GM21423 (cell line): ENCODE data around the gene GRIFIN.

Experiments
- ATAC-seq: cut with Tn5 transposase; IDR thresholded peaks from one replicate; pipeline ENCODE4 v1.9.1; 2021; ENCODE audit warnings: mild to moderate bottlenecking, moderate library complexity; ENCODE audit not compliant: unreplicated experiment

The GRIFIN gene

GRCh38 chr7:2513702-2514101 is 37.5 kb upstream of the GRIFIN start:
- ATAC-seq: no peak

GRCh38 chr7:2512713-2513112 is 36.5 kb upstream of the GRIFIN start:
- no peak for ATAC-seq

DNA sequence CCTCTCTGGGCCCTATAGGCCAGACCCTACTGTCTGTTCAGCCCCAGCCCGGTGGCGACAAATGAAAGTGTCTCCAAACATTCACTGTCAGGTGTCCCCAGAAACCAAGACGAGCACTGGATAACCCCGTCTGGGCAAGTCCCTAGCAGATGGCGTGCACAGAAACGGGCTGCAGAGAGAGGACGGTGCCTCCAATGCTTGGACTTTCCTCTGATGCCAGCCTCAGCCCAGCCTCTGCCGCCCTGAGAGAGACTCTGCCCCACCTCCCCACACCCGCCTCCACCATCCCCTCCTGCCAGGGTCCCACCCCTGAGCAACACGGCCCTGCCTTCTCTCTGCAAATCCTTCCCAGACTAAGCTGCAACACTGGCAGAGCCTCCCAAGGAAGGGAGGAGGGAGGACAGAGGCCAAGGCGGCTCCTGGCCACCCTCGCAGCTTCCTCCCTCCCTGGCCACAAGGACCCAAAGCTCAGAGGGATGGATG is 36.0 kb upstream of the GRIFIN start:
- no peak for ATAC-seq

DNA sequence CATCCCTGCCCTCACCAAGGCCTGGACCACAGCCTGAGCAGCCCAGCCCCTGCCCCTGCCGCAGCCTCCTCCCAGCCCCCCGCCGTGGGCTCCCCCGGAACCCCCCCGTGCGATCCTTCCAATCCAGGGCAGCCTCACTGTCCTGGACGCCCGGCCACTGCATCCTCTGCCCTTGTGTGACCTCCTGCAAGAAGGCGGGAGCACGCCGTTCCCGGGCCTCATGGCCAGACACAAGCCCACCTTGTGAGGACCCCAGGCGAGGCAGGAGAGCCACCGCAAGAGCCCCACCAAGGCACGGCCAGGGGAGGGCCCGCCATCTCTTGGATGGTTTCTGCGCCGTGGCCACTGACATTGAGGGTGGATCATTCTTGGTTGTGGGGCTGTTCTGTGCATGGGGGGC is 35.6 kb upstream of the GRIFIN start:
- no peak for ATAC-seq

GRCh38 chr7:2510909-2511768 is 34.9 kb upstream of the GRIFIN start:
- ATAC-seq: peak; percentile 24

DNA sequence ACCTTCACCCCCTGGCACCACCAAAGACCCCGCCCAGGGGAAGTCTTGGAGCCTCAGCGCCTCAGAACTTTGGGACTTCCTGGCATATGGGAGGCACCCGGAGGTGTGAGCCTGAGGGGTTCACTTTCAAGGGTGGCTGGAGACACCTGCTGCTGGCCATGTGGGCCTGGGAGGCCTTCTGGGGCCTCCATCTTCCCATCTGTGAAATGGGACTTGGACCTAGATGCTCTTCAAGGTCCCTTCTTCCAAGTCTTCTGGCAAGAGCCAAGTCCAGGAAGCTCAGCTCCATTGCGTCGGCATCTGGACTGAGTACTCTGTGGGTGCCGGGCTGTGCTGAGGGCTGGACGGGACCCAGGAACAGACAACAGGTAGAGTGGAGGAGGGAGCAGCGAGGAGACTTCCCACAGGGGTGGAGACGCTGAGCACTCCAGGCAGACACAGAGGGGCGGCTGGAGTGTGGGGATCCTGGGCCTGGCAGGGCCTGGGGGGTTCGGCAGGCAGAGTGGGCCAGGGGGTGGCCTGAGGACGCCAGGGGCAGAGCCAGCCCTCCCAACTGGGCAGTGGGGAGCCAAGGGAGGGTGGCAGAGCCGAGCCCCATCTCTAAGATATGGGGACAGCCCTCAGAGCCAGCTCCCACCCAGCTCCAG is 34.1 kb upstream of the GRIFIN start:
- ATAC-seq: no peak

- ATAC-seq: no peak
These were observed 33.2 kb upstream of the GRIFIN start for GRCh38 chr7:2509298-2509906.

DNA sequence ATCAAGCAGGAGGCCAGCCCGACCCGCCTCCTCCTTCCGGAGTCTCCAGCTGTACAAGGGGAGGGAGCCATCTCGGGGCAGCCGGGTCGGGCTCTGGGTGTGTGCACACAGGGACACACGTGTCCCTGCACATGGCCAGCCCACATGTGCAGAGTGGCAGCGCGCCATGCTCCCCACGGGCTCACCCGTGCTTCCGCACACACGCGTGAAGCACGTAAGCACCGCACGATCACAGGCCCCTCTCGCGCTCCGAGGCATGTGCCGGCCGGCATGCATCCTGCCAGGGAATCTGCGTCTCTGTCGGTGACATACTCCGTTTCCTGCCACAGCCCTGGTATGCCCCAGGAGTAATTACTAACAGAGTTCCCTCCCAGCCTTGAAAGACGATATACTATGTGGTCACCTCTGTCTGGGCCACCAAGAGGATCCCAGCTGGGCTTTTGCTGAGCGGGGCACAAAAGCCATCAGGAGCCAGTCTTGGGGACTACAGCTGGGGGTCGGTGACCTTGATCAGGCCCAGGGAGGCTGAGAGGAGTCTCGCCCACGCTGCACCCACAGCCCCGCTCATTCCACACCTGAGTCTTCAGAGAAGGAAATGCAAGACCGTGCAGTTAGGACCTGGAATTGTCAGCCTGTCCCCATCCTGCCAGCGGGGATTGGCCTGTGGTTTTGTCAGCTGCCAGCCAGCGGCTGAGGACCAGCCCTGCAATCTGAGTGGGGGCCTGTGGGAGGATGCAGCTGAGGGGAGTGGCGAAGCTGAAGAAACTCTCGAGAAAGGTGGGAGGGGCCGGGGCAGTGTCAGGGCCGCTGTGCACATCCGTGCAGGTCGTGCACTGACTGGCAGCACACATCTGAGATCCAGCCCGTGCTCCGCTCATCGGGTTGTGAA is 32.4 kb upstream of the GRIFIN start:
- ATAC-seq: peak; percentile 58

DNA sequence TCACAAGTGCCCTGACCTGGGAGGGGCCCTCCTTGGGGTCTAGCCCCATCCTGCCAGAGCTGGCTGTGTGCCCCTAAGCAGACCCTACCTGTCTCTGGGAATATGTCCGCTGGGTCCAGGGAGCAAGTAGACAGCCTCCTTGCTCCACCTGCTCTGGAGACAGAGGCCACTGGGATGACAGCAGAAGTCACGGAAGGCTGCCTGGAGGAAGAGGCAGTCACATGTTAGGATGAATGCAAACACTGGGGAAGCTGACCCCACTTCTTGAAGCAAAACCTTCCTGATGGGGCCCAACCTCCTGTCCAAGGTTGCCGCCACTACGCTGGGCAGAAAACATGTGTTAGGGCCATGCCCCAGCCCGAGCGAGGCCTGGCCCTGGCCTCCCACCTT is 31.7 kb upstream of the GRIFIN start:
- no peak for ATAC-seq

- no peak for ATAC-seq
These were observed 31.2 kb upstream of the GRIFIN start for GRCh38 chr7:2507208-2507916.

GRCh38 chr7:2505401-2505800 is 29.2 kb upstream of the GRIFIN start:
- ATAC-seq: no peak

DNA sequence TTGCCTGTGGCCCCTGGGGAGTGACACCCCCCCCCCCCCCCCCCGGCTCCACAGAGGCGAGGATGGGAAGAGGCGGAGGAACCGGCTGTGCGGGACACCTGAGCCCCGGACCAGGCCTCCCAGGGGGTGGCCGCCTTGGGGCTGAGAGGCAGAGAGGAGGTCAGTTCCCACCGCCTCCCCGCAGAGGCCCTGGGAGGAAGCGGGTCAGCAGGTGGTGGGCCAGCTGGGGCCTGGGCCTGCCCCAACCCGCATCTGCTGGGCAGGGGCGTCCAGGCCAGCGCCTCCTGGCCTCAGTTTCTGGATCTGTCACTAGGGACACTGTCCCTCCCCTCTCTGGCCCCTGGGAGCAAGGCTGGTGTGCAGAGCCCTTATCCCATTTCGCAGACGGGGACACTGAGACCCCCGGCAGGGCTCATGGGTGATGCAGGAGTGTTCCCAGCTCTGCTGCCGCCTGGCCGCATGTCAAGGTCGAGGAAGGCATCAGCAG is 28.7 kb upstream of the GRIFIN start:
- no peak for ATAC-seq

- no peak for ATAC-seq
These were observed 28.1 kb upstream of the GRIFIN start for GRCh38 chr7:2504128-2504888.

DNA sequence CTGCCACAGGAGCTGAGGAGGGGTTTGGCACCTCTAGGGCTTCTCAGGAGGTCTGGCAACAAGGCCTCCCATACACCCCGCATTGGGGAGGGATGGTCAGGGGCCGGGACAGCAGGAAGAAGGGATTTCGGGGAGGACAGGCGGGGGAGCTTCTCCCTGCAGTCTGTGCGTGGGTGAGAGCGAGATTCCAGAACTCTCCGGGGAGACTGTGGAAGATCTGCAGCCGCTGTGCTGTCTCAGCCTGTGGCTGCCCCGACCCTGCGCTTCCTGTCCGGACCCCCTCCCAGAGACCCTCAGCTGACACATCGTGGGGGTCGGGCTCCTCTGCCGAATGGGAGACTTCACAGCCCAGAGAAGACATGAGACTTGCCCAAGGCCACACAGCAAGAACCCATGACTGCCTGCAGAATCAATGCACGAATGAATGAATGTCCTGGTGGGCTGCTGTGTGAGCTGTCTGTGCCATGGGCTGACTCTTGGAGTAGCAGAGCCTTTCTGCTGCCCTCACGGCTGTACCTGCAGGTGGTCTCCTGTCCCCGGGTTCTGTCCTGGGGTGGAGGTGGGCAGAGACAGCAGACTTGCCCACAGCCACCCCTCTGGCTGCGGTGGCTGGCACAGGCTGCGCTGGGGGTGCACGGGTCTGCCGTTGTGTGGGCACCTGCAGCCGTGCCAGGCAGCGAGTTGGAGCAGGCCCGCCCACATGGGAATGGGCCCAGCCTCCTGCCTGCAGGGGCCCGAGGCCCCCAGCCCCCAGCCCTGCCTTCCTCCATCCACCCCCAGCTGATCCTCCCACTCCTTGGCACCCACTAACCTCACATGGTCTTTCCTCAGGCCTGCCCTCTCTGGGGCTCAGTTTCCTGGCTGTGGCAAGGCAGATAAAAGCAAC is 27.1 kb upstream of the GRIFIN start:
- no peak for ATAC-seq

DNA sequence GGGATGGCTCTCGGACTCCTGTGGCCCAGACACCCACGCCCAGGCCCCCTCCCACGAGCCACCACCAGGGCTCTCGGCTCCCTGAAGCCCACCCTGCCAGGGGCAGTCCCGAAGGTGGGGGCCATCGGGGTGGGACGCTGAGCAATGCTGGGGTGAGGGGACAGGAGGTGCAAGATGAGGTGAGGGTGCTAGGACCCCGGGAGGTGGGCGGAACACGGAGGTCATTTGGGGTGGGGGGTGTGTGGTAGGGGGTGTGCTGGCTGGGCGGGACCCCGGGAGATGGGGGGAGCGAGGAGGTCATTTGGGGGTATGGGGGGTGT is 26.4 kb upstream of the GRIFIN start:
- no peak for ATAC-seq

GRCh38 chr7:2501947-2502646 is 25.9 kb upstream of the GRIFIN start:
- no peak for ATAC-seq

DNA sequence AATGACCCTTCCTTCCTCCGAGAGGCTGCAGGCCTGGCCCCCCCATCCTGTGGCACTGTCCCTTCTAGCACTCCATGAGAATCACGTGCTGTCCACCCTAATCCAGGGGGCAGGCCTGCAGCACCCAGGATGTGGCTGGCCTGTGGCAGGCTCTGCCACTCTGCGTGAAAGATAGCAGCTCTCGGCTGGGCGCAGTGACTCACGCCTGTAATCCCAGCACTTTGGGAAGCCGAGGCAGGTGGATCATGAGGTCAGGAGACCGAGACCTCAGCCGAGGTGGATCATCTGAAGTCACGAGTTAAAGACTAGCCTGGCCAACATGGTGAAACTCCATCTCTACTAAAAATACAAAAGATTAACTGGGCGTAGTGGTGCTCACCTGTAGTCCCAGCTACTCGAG is 24.5 kb upstream of the GRIFIN start:
- no peak for ATAC-seq
